HG03439 (cell line): ENCODE results near the gene PIP5K1C.

Experiments used
- ATAC-seq: cut with Tn5 transposase; IDR thresholded peaks from one replicate; pipeline ENCODE4 v1.9.1; 2021; ENCODE audit warnings: mild to moderate bottlenecking, moderate library complexity; ENCODE audit not compliant: unreplicated experiment

The PIP5K1C gene

DNA sequence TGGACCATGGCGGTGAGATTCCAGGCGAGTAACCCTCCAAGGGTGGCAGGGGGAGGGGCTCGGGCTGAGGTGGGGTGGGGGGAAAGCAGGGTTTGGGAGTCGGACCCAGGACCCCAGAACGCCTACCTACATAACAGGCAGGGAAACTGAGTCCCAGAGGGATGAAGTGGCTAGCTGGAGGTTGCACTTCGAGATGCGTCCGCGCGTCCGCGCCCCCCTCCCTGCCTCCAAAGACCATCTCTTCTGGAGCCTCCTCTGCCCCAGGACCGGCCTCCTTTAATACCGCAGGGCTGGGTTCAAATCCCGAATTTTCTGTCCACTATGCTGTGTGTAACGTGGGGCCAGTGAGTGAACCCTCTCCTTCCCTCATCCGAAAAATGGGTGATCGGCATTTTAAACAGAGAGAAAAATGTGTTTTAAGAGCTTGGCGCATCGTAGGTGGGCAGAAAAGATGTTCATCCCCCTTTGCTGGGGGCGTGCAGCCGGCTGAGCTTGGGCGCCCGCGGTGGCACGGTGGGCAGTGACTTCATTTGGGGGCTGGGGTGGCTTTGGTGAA, 21.7 kb upstream of the PIP5K1C start:
- no peak for ATAC-seq

DNA sequence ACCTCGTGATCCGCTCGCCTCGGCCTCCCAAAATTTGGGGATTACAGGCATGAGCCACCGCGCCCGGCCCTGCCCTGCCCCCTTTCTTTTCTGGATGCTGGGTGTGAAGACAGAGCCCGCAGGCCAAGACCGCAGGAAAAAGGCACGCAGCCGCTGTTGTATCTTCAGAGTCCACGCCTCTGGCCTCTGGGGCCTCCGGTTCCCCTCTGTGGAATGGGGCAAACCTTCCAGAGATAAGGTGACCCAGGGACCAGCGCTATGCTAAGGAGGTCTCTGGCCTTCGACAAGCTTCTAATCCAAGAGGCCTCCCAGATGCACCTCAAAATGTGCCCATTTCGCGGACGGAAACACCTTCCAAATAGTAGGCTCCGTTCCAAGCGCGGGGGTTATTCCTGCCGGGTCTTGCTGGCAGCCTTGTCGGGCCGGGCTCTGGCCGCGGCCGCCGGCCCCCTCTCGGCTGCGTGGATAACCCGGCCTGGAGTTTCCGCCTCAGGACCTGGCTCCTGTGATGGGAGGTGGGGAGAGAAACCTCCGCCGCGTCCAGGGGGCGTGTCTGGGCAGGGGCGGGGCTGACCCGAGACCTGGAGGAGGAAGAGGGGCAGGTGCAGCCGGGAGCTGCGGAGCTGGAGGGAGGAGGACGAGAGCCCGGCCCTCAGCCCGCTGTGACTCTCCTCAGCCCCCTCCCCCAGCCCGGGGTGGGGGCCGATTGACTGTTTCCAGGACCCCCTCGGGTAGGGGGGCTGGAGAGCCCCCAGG, 21.0 kb upstream of the PIP5K1C start:
- ATAC-seq = no peak

DNA sequence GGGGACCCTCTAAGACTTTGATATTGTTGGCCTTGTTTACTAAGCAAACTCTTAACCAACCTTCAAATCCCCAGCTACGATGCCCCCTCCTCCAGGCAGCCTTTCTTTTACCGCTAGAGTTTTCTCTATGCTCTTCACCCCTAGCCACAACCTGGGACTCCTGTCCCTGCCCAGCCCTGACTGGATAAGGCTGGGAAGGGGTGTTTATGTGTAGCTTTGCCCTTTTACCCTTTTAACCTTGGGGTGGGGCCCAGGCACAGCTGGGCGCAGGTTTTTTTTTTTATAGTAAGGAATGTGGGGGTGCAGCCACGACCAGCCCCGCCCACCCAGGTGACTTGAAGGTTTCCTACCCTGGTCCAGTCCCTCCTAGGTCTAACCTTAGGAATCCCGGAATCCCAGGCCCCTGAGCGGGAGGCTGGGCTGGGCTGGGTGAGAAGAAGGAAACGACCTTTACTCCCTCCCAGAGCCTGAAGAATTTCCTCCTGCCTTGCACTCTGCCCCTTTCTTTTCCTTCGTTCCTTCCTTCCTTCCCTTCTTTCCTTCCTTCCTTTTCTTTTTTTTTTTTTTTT, 20.2 kb upstream of the PIP5K1C start:
- no peak for ATAC-seq

DNA sequence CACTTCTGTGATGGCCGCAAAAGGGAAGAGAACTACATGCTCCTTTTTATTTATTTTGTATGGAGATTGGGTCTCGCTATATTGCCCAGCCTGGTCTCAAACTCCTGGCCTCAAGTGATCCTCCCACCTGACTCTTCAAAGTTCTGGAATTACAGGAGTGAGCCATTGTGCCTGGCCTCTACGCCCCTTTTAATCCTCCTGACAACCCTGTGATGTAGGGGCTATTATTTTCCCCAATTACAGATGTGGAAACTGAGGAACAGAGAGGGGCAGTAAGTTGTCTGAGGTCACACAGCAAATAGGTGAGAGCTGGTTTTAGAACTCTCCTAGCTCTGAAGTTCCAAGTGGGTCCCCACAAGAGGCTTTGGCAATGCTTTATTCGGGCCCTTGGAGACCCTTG, 19.6 kb upstream of the PIP5K1C start:
- ATAC-seq = no peak

DNA sequence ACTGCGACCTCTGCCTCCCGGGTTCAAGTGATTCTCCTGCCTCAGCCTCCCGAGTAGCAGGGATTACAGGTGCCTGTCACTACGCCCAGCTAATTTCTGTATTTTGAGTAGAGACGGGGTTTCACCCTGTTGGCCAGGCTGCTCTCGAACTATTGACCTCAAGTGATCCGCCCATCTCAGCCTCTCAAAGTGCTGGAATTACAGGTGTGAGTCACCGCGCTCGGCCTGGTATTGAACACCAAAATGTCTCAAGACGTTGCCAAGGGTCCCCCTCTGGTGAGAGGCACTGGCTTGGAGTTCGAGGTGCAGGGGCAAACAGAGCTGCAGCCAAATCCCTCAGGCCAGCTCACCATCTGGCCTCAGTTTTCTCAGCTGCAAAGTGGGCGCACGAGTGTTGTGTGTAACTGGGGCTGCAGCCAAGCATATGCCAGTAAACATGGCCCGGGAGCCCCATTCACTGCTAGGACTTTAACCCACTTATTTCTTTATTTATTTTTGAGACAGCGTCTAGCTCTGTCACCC, 15.9 kb upstream of the PIP5K1C start:
- no peak for ATAC-seq

DNA sequence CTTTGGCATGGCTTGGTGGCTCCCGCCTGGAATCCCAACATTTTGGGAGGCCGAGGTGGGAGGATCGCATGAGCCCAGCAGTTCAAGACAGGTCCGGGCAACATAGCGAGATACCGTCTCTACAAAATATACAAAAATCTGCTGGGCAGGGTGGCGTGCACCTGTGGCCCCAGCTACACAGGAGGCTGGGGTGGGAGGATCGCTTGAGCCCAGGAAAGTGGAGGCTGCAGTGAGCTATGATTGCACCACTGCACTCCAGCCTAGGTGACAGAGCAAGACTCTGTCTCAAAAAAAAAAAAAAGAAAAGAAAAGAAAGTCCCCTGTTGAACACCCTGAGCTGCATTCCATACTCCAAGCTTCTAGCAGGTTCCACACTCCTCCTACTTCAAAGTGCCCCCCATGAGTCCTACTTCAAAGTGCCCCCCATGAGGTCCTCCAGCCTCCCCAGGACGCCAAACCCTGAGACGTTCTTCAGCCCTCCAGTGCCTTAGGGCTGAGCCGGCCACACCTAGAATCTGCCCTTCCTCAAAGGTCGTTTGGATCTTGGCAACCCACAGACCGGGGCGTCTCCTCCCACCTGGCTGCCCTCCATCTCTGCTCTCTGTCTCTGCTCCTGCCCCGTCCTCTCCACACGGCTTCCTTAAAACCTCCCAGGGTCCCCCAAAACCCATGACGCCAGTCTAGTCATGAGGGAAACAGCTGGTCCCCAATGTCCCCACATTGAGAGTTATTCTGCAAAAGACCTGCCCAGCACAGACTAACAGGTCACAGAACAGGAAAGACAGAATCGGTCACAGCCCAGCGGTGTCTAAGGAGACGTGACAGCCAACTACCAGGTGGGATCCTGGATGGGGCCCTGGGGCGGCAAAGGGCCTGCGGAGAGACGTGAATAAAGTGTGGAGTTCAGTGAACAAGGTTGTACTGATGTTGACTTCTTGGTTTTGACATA, 12.7 kb upstream of the PIP5K1C start:
- ATAC-seq = no peak

DNA sequence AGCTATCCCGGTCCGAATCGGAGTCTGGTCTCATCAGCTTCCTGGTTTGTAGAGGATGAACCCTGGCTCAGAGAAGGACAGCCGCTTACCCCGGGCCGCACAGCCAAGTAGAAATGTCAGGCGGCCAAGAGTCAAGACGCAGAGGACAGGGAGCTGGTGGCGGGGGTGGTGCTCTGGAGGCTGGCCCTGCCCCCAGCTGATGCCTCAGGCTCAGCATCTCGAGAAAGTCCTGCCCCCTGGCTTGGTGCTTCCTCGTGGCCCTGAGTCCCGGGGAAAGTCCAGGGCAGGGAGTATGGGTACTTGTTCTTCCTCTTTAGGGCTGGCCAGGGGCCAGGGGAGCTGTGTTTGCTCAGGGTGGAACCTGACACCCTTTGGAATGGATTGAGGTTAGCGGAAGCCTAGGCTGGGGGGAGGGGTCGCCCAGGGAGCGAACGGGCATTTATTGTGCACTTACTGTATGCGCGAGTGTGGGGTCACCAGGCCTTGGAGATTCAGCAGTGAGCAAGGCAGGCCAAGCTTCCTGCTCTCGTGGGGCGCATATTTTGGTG, 10.1 kb upstream of the PIP5K1C start:
- ATAC-seq = no peak

DNA sequence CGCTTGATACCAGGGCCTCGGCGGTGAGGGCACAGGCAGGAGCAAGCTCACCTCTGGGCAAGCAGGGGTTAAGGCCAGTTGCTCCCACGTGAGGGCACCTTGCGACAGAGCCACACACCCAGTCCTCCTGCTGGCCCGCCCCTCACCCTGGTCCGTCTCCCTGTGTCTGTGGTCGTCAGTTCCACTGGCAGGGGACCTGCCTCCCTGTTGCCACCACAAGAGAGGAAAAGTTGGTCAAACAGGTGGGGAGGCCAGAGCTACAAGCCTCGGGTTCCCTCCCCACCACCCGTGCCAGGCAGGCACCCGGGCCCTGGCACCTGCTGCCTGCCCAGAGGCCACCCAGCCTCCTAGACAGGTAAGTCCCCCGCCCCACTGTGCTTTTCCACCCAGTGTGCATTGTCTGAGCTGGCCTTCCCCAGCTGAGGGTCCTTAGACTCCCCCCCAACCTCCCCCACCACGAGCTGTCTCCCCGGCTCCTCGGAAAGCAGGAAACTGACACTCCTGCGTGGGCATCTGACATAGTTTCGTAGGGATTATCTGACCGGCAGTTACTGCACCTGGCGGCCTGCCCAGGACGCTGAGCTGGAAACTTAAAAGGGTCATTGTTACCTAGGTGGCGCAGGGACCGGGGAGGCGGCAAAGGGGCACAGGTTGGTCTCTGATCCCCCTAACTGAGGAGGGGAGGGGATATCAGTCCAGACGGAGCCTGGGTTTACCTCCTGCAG, 8.1 kb upstream of the PIP5K1C start, which contains the start of gene TJP3:
Gene TJP3, plus strand, starts transcription at position 178 of the 725 bp plus-strand sequence. CDS start 20,049 bp downstream, outside the sequence.
- no peak for ATAC-seq

DNA sequence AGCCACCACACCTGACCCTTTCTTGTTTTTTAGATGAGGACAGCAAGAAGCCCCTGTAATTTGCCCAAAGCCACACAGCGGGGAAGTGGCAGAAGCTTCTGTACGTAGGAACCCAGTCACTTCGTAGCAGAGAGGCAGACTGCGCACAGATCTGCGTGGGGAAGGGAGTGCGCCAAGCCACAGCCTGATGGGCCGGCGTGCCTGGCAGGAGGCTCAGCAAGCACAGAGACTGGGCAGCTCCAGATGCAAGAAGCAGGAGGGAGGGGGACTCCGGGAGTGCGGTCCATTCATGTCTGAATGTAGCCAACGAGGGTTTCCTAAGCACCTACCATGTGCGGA, 7.6 kb upstream of the PIP5K1C start:
- no peak for ATAC-seq

DNA sequence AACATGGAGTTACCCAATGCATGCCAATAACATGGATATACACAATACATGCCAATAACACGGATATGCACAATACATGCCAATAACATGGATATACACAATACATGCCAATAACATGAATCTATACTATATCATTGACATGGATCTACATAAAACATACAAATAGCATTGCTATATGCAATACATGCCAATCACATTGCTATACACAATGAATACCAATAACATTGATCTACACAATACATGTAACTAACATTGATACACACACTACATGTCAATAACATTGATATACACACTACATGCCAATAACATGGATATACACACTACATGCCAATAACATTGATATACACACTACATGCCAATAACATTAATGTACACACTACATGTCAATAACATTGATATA, 932 bp upstream of the PIP5K1C start:
- ATAC-seq = no peak

DNA sequence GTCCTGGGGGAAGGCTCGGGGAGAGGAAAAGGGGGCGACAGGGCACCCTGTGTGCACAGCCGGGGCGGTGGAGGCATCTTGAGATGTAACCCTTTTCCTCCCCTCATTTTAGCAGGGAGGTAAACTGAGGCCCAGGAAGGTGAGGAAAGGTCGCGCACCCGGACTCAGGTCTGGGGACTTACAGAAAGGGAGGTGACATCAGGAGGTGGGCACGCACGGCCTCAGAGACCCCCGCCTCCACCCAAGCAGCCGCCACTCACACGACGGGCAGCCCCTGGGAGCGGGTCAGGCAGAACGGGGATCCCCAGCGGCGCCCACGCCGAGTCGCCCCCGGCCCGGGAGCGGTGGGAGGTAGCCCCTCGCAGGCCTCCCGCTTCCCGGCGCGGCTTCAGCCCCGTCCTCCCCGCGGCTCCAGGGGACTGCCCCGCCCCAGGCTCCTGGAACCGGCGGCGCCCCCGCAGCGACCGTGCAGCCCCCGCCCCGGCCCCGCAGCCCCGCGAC, 477 bp downstream of the PIP5K1C start:
- ATAC-seq = no peak

DNA sequence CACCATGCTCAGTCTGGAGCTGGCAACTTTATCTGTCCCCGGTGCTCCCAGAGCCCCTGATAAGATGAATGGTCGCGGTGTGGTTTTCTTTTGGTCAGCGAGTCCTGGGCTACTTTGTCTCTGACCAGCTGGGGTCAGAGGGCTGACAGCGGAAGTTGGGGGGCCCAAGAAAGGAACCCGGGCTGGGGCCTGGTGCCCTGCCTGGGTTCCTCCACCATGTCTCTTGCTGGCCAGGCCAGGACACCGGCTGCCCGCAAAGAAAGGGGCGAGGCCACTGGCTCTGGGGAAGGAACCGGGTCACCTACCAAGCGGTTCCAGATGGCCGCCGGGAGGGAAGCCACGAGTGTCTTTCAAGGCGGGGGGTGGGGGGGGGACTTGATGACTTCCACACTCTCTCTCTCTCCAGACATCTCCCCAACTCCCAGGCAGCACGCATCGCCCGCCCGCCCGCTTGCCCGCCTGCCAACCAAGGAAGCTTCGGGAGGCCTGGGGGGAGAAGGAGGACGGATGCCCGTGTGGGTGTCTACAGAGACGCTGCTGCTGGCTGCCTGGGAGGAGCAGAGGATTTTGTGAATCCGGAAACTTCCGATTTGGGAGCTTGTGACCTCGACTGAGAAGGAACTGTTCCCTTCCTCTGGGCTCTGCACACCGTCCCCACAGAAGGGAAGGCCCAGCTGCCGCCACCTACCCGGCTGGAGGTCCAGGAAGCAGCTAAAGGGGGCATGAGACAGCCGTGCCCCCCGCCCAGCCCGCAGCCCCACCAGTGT, 1.1 kb downstream of the PIP5K1C start:
- ATAC-seq = no peak

DNA sequence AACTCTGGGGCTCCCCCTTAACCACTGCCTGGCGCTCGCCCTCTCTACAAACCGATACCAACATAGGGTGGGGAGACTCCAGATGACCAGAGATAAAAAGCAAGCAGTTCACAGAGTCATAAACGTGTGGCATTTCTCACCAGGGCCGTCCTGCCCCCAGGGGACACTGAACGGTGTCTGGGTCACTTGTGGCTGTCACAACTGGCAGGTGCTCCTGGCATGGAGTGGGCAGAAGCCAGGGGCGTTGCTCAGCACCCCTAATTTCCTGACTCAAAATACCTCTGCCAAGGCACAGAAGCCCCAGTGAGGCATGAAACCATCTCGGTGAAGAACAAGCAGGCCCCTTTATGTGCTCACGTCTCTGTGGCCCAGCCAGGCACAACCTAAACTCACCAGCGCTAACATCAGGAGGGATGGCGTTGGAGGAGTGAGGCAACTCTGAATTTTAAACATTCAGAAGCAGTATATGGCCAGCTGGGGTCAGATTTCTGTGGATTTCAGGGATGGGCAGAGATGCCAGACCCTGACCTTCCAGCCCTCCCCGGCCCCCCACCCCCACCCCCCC, 1.8 kb downstream of the PIP5K1C start:
- no peak for ATAC-seq

DNA sequence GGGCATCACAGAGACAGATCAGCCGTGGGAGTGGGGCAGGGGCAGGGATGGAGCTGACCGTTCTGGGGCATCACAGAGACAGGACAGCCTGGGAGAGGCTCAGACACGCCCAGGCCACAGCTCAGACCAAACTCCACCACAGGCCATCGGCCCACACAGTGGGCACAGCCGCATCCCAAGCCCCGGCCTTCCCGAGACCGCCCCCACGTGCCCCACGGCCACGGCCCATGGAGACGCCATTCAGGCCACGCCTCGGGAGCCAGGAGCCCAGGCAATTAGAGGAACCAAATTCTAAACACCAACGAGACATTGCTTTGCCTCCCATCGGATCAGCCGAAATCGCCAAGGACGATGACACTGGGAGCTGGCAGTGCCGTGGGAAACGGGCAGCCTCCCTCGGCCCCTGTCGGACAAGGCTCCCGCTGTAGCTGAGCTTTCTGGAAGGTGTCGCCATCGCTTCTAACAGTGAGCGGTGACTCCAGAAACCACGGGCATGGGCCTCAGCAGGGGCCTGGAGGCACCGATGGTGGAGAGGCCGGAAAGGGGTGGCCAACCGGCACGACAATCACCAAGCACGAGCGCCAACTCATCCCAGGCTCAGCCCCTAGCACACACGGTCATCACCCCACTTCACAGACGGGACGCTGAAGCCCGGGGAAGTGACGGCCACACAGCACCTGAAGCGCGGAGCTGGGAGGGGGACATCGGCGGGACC, 2.4 kb downstream of the PIP5K1C start:
- ATAC-seq = no peak

DNA sequence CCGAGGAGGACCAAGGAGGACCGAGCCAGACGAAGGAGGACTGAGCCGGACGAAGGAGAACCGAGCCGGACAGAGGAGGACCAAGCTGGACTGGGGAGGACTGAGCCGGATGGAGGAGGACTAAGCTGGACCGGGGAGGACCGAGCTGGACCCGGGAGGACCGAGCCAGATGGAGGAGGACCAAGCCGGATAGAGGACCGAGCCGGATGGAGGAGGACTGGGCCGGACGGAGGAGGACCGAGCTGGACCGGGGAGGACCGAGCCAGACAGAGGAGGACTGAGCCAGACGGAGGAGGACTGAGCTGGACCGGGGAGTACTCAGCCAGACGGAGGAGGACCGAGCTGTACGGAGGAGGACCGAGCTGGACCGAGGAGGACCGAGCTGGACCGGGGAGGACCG, 3.2 kb downstream of the PIP5K1C start:
- no peak for ATAC-seq

DNA sequence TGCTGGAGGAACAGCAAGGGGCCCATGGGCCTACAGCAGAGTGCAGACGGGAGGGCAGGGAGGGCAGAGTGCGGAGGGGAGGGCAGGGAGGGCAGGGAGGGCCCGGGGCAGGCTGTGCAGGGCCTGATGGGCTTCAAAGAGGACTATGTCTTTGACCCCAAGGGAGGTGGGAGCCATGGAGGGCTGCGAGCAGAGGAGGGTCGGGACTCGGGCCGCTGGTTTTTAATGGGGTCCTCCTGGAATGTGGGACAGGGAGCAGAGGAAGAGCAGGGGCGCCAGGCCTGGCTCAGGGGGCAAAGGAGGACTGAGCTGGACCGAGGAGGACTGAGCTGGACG, 3.6 kb downstream of the PIP5K1C start:
- ATAC-seq = no peak

DNA sequence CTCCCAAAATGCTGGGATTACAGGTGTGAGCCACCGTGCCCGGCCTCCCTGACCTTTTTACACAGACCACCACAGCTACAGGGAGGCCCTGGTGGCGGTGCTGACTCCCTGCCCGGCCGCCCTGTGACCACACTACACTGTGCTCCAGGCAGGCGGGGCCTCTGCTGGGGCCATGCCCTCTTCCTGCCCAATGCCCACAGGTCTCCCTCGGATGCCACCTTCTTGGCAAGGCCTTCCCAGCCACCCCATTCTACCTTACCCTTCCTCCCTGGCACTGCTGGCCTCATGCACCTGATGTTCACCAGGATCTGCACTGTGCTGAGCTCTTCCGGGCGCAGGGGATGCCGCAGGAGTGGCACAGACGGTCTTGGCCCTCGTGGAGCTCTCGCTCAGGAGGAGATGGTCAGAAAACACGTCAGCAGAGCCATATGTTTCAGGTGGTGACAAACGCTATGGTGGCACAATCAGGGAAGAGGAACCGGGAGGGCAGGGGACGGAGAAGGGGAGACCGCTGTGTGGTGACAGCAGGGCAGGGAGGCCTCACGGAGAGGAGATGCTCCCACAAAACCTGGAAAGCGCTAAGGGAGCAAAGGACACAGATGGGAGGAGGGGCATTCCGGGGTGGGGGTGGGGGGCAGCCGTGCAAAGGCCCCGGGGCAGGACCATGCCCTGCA, 4.1 kb downstream of the PIP5K1C start:
- no peak for ATAC-seq
